H1 (cell line): ENCODE data around the gene CAMK2G. TPM values are rescaled to one million over a fixed set of nuclear protein-coding genes. Genes with fewer than 3 reads are reported as not detected.

Source experiments
- CTCF ChIA-PET: fragments of 300-600 bp; sonication (Branson Sonifier 250); formaldehyde crosslinking; loops from one replicate; lab custom pipeline; 2021; ENCODE audit not compliant: partially characterized antibody; lab: Charles Lee
- POLR2A ChIA-PET: fragments of 300-600 bp; sonication (Branson Sonifier 250); formaldehyde crosslinking; loops from one replicate; lab custom pipeline; 2021; ENCODE audit warnings: inconsistent platforms; ENCODE audit not compliant: partially characterized antibody; lab: Charles Lee
- DNase-seq, 2 experiments: peaks; one replicate each; pipeline versions ENCODE4 v3.0.0 to v3.0.0-alpha.2; 2010 to 2022; ENCODE audit warnings: low spot score in 2 of 2, low read depth in 1 of 2, mixed read lengths in 1 of 2
- FAIRE-seq: peaks from 2 replicates; lab custom pipeline; 2011; peaks lifted over from hg19 to GRCh38; lab: Jason Lieb, UNC
- H2AFZ ChIP-seq: 2 replicates; pipeline ENCODE4 v1.8.1; 2012; ENCODE audit warnings: low read length, inconsistent platforms
- H2AK5ac ChIP-seq: 2 replicates; pipeline ENCODE4 v1.6.1; 2013; ENCODE audit warnings: low read depth, low read length
- H2BK120ac ChIP-seq: replicated peaks from 2 replicates; pipeline ENCODE3; 2013; ENCODE audit warnings: low read depth, low read length, inconsistent platforms
- H2BK12ac ChIP-seq: 2 replicates; pipeline ENCODE4 v1.6.1; 2013; ENCODE audit warnings: low read depth, low read length
- H2BK15ac ChIP-seq: 2 replicates; pipeline ENCODE4 v1.6.1; 2013; ENCODE audit warnings: low read length
- H2BK20ac ChIP-seq: 2 replicates; pipeline ENCODE4 v1.6.1; 2013; ENCODE audit warnings: low read length
- H2BK5ac ChIP-seq: 2 replicates; pipeline ENCODE4 v1.6.1; 2013; ENCODE audit warnings: low read depth, low read length
- H3K14ac ChIP-seq: 2 replicates; pipeline ENCODE4 v1.6.1; 2013; ENCODE audit warnings: inconsistent platforms; ENCODE audit not compliant: insufficient read length
- H3K18ac ChIP-seq: 2 replicates; pipeline ENCODE4 v1.6.1; 2013; ENCODE audit warnings: low read length; ENCODE audit errors: extremely low read depth
- H3K23ac ChIP-seq: 2 replicates; pipeline ENCODE4 v1.6.1; 2013; ENCODE audit warnings: inconsistent platforms; ENCODE audit not compliant: insufficient read length
- H3K23me2 ChIP-seq: 2 replicates; pipeline ENCODE4 v1.6.1; 2013; ENCODE audit warnings: low read depth, low read length
- H3K27ac ChIP-seq: 2 replicates; pipeline ENCODE4 v1.6.1; 2011; ENCODE audit warnings: low read depth, low read length, inconsistent platforms
- H3K27me3 ChIP-seq, 4 experiments: replicated peaks in 1 of 4; 1 replicate in 1 of 4; 2 replicates in 3 of 4; pipeline versions ENCODE4 v1.6.1 to v1.8.1; 2011 to 2013; ENCODE audit warnings: low read length in 3 of 4, mild to moderate bottlenecking in 3 of 4, inconsistent platforms in 2 of 4, mixed read lengths in 2 of 4, moderate library complexity in 1 of 4; ENCODE audit not compliant: control insufficient read depth in 3 of 4, insufficient read depth in 3 of 4; ENCODE audit errors: extremely low read depth in 1 of 4
- H3K36me3 ChIP-seq, 4 experiments: 2 replicates each; pipeline versions ENCODE4 v1.6.1 to v1.8.1; 2011 to 2013; ENCODE audit warnings: mild to moderate bottlenecking in 4 of 4, low read length in 3 of 4, moderate library complexity in 2 of 4, control low read depth in 1 of 4, inconsistent platforms in 1 of 4; ENCODE audit not compliant: insufficient read depth in 4 of 4, control insufficient read depth in 2 of 4
- H3K4ac ChIP-seq: replicated peaks from 2 replicates; pipeline ENCODE3; 2013; ENCODE audit warnings: low read length, low read depth, mixed read lengths, inconsistent platforms; ENCODE audit not compliant: insufficient read length
- H3K4me1 ChIP-seq, 4 experiments: replicated peaks in 1 of 4; 1 replicate in 1 of 4; 2 replicates in 3 of 4; pipeline versions ENCODE4 v1.6.1 to v1.8.1; 2011 to 2013; ENCODE audit warnings: low read length in 3 of 4, inconsistent platforms in 2 of 4, mixed read lengths in 1 of 4; ENCODE audit not compliant: insufficient read depth in 4 of 4, control insufficient read depth in 3 of 4
- H3K4me2 ChIP-seq, 2 experiments: 2 replicates each; pipeline versions ENCODE4 v1.6.1 to v1.8.1; 2011 to 2013; ENCODE audit warnings: low read depth in 2 of 2, low read length in 2 of 2, control low read depth in 1 of 2, inconsistent platforms in 1 of 2, mild to moderate bottlenecking in 1 of 2; ENCODE audit not compliant: insufficient read depth in 1 of 2
- H3K4me3 ChIP-seq, 4 experiments: fragments of 200-600, 300-600 bp in 1 of 4; sonication (generic), shearing (Covaris generic), sonication (Bioruptor Twin) in 1 of 4; 2 replicates each; pipeline versions ENCODE4 v1.5.1 to v1.8.1; 2011 to 2016; ENCODE audit warnings: low read length in 4 of 4, low read depth in 3 of 4, control low read depth in 2 of 4, inconsistent platforms in 2 of 4, mild to moderate bottlenecking in 2 of 4, mixed read lengths in 1 of 4, moderate library complexity in 1 of 4; ENCODE audit not compliant: insufficient read depth in 2 of 4; ENCODE audit errors: extremely low read depth in 1 of 4
- H3K56ac ChIP-seq: replicated peaks from 2 replicates; pipeline ENCODE3; 2013; ENCODE audit warnings: low read depth, mild to moderate bottlenecking, mixed read lengths, low read length, inconsistent platforms; ENCODE audit not compliant: insufficient read length
- H3K79me1 ChIP-seq: 2 replicates; pipeline ENCODE4 v1.6.1; 2013; ENCODE audit warnings: low read depth, low read length, control low read depth
- H3K79me2 ChIP-seq, 2 experiments: 2 replicates each; pipeline versions ENCODE4 v1.6.1 to v1.8.1; 2012 to 2013; ENCODE audit warnings: low read length in 2 of 2, mild to moderate bottlenecking in 2 of 2, inconsistent platforms in 1 of 2; ENCODE audit not compliant: insufficient read depth in 2 of 2, control insufficient read depth in 1 of 2
- H3K9ac ChIP-seq, 4 experiments: replicated peaks in 1 of 4; 1 replicate in 1 of 4; 2 replicates in 3 of 4; pipeline versions ENCODE4 v1.6.1 to v1.8.1; 2011 to 2013; ENCODE audit warnings: low read depth in 3 of 4, low read length in 3 of 4, control low read depth in 2 of 4, mild to moderate bottlenecking in 2 of 4, moderate library complexity in 2 of 4, inconsistent platforms in 1 of 4; ENCODE audit errors: extremely low read depth in 1 of 4
- H3K9me3 ChIP-seq, 2 experiments: 2 replicates each; pipeline versions ENCODE4 v1.6.1 to v1.8.1; 2012 to 2013; ENCODE audit warnings: mild to moderate bottlenecking in 2 of 2, moderate library complexity in 2 of 2, control low read depth in 1 of 2, inconsistent platforms in 1 of 2, low read depth in 1 of 2, low read length in 1 of 2, mixed read lengths in 1 of 2; ENCODE audit not compliant: insufficient read depth in 2 of 2
- H4K20me1 ChIP-seq, 2 experiments: replicated peaks in 1 of 2; 2 replicates each; pipeline versions ENCODE3 to v1.8.1; 2011 to 2013; ENCODE audit warnings: inconsistent platforms in 2 of 2, low read length in 2 of 2, mild to moderate bottlenecking in 1 of 2; ENCODE audit not compliant: insufficient read depth in 2 of 2, control insufficient read depth in 1 of 2
- H4K5ac ChIP-seq: 2 replicates; pipeline ENCODE4 v1.6.1; 2013; ENCODE audit warnings: low read length, low read depth, mixed read lengths, inconsistent platforms; ENCODE audit not compliant: insufficient read length
- H4K8ac ChIP-seq: 2 replicates; pipeline ENCODE4 v1.8.0; 2013; ENCODE audit warnings: mild to moderate bottlenecking, moderate library complexity, low read length, inconsistent platforms; ENCODE audit not compliant: insufficient read depth; ENCODE audit errors: extremely low read depth
- H4K91ac ChIP-seq: replicated peaks from 2 replicates; pipeline ENCODE3; 2013; ENCODE audit warnings: low read length, mixed read lengths, inconsistent platforms; ENCODE audit not compliant: insufficient read length
- SRF ChIP-seq: IDR thresholded peaks from 2 replicates; pipeline ENCODE4 v1.6.1; 2011; ENCODE audit warnings: mild to moderate bottlenecking, low read depth, low read length, moderate library complexity
- WGBS, 2 experiments: shearing (Covaris generic) in 1 of 2; methylation state at CpG; one replicate each; pipeline versions ENCODE4 v1.1.6 to v1.1.7; 2013 to 2015; ENCODE audit warnings: low lambda C conversion rate in 2 of 2, mixed read lengths in 2 of 2, inconsistent platforms in 1 of 2, low coverage in 1 of 2, missing lambda C conversion rate in 1 of 2; ENCODE audit not compliant: insufficient replicate concordance in 2 of 2, insufficient coverage in 1 of 2, insufficient read length in 1 of 2; ENCODE audit errors: extremely low coverage in 1 of 2, missing lambda C conversion rate in 1 of 2; 5-methylcytosine and 5-hydroxymethylcytosine counted together
- polyA plus RNA-seq, 7 experiments: library from polyadenylated mRNA; depleted of rRNA in 3 of 7; stranded (reverse) in 5 of 7; unstranded in 2 of 7; fragments of >200 nt in 5 of 7; fragments of 200-250 nt in 2 of 7; gene quantifications; 1 replicate in 5 of 7; 2 replicates in 1 of 7; 4 replicates in 1 of 7; pipeline versions ENCODE4 v1.2.1 to v1.2.3, GENCODE V29; 2011 to 2013; ENCODE audit warnings: missing spikeins in 2 of 7, mixed read lengths in 2 of 7
- total RNA-seq: library from RNA; stranded (reverse); fragmentation: NEBNext Ultra II Directional; extraction: Animal tissue kit (Norgen Biotek cat#: 25700); gene quantifications from 2 replicates; pipeline ENCODE4 v1.2.1, GENCODE V29; 2021

CAMK2G gene
- total and polyA plus RNA-seq, 2 of the 8 experiments (the other 6 are each of a cell fraction or from before 2014, with no cell fraction given) = 28.9 to 31.7 TPM

- Histone ChIP-seq H3K56ac (no peak overlapping the region), H3K36me3 (peaks cover 3 to 22% (median 9%) of the 10 kb centered on the region in 4 experiments; a peak in 6 of 8 replicates), H3K4ac (no peak overlapping the region), H3K4me2 (no peak overlapping the region), H3K18ac (no peak overlapping the region), H3K4me1 (no peaks in the 10 kb centered on the region; a peak in 1 of 7 replicates), H2BK12ac (no peak overlapping the region), H2AK5ac (no peak overlapping the region), H3K4me3 (no peak overlapping the region), H3K9ac (no peak overlapping the region), H4K20me1 (peaks cover 0 to 4% of the 10 kb centered on the region in 2 experiments), H2BK15ac (no peak overlapping the region), H3K27me3 (no peaks in the 10 kb centered on the region; a peak in 1 of 7 replicates), H2AFZ (no peak overlapping the region), H3K9me3 (no peaks in the 10 kb centered on the region), H3K23ac (no peak overlapping the region), H4K5ac (no peak overlapping the region), H2BK20ac (no peak overlapping the region), H3K79me1 (no peaks in the 10 kb centered on the region), H3K14ac (no peak overlapping the region), H2BK120ac (no peak overlapping the region), H3K79me2 (no peaks in the 10 kb centered on the region), H2BK5ac (no peak overlapping the region), H3K27ac (no peak overlapping the region), H3K23me2 (no peaks in the 10 kb centered on the region), H4K91ac (no peak overlapping the region), H4K8ac (no peak overlapping the region)
- POLR2A ChIA-PET = interaction anchor here (1.2 kb wide), 1 partner anchor 11 kb away, joined by 3 read pairs; no protein-coding TSS in a partner anchor
- DNase-seq (no peak), FAIRE-seq (no peak)
- WGBS, 2 experiments = 86% methylated on average over 10 of the region's 10 CpGs; no CpG with 5 or more reads in 1 of the 2 experiments
- no peak for TF ChIP-seq SRF
- CTCF ChIA-PET = interaction anchor here (0.6 to 16.0 kb wide), 7 partner anchors 10 to 979 kb away, joined by 3 to 209 read pairs (median 4); no protein-coding TSS in a partner anchor
These were observed 57.2 kb downstream of the CAMK2G start for GRCh38 chr10:73816917-73817729.
